Measurements from ENCODE around the gene AP2A1. TPM values are rescaled to one million over a fixed set of nuclear protein-coding genes. Genes with fewer than 3 reads are reported as not detected.

AP2A1 gene
- total and polyA plus RNA-seq, 9 of the 15 experiments (the other 6 are each of a cell fraction or from before 2014, with no cell fraction given) = 0.55 to 150 (median 31.9) TPM

DNA sequence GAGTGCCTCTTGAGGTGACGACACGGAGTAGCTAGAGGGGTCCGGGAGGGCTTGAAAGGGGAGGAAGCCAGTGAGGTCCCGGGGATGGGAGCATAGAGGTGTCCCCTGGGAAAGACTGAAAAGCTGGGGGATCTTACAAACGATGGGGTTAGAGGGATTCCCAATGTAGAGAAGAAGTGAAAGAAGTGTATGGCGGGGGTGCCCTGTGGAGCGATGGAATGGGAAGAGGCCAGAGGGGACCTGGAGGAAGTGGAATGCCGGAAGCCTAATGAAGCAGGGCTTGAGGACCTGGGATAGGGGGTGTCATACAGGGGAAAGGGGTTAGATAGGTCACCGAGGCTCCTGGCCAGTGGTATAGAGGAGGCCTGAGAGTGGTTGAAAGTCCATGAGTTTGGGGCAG lies 580 bp downstream of the AP2A1 start (continued):
- TF ChIP-seq, protein P1, sequence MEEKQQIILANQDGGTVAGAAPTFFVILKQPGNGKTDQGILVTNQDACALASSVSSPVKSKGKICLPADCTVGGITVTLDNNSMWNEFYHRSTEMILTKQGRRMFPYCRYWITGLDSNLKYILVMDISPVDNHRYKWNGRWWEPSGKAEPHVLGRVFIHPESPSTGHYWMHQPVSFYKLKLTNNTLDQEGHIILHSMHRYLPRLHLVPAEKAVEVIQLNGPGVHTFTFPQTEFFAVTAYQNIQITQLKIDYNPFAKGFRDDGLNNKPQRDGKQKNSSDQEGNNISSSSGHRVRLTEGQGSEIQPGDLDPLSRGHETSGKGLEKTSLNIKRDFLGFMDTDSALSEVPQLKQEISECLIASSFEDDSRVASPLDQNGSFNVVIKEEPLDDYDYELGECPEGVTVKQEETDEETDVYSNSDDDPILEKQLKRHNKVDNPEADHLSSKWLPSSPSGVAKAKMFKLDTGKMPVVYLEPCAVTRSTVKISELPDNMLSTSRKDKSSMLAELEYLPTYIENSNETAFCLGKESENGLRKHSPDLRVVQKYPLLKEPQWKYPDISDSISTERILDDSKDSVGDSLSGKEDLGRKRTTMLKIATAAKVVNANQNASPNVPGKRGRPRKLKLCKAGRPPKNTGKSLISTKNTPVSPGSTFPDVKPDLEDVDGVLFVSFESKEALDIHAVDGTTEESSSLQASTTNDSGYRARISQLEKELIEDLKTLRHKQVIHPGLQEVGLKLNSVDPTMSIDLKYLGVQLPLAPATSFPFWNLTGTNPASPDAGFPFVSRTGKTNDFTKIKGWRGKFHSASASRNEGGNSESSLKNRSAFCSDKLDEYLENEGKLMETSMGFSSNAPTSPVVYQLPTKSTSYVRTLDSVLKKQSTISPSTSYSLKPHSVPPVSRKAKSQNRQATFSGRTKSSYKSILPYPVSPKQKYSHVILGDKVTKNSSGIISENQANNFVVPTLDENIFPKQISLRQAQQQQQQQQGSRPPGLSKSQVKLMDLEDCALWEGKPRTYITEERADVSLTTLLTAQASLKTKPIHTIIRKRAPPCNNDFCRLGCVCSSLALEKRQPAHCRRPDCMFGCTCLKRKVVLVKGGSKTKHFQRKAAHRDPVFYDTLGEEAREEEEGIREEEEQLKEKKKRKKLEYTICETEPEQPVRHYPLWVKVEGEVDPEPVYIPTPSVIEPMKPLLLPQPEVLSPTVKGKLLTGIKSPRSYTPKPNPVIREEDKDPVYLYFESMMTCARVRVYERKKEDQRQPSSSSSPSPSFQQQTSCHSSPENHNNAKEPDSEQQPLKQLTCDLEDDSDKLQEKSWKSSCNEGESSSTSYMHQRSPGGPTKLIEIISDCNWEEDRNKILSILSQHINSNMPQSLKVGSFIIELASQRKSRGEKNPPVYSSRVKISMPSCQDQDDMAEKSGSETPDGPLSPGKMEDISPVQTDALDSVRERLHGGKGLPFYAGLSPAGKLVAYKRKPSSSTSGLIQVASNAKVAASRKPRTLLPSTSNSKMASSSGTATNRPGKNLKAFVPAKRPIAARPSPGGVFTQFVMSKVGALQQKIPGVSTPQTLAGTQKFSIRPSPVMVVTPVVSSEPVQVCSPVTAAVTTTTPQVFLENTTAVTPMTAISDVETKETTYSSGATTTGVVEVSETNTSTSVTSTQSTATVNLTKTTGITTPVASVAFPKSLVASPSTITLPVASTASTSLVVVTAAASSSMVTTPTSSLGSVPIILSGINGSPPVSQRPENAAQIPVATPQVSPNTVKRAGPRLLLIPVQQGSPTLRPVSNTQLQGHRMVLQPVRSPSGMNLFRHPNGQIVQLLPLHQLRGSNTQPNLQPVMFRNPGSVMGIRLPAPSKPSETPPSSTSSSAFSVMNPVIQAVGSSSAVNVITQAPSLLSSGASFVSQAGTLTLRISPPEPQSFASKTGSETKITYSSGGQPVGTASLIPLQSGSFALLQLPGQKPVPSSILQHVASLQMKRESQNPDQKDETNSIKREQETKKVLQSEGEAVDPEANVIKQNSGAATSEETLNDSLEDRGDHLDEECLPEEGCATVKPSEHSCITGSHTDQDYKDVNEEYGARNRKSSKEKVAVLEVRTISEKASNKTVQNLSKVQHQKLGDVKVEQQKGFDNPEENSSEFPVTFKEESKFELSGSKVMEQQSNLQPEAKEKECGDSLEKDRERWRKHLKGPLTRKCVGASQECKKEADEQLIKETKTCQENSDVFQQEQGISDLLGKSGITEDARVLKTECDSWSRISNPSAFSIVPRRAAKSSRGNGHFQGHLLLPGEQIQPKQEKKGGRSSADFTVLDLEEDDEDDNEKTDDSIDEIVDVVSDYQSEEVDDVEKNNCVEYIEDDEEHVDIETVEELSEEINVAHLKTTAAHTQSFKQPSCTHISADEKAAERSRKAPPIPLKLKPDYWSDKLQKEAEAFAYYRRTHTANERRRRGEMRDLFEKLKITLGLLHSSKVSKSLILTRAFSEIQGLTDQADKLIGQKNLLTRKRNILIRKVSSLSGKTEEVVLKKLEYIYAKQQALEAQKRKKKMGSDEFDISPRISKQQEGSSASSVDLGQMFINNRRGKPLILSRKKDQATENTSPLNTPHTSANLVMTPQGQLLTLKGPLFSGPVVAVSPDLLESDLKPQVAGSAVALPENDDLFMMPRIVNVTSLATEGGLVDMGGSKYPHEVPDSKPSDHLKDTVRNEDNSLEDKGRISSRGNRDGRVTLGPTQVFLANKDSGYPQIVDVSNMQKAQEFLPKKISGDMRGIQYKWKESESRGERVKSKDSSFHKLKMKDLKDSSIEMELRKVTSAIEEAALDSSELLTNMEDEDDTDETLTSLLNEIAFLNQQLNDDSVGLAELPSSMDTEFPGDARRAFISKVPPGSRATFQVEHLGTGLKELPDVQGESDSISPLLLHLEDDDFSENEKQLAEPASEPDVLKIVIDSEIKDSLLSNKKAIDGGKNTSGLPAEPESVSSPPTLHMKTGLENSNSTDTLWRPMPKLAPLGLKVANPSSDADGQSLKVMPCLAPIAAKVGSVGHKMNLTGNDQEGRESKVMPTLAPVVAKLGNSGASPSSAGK (IDR thresholded peaks at IDR 0.05) = no peak
- TF ChIP-seq ZBTB7A (IDR thresholded peaks at IDR 0.05; ENCODE audit: borderline replicate concordance, control insufficient read depth, low read depth, low read length) = peak; percentile 9; the same call in 1 of the 2 replicates
- 0 out of 2 replicates have a peak, but pooled peaks have one; percentile 9 for TF ChIP-seq FOXJ3 (CRISPR knock-in tag; IDR thresholded peaks at IDR 0.05)
- TF ChIP-seq SAP30 (IDR thresholded peaks at IDR 0.05; ENCODE audit: borderline replicate concordance, insufficient read depth, low read depth, low read length, poor library complexity, severe bottlenecking) = peak; percentile 9
- TF ChIP-seq, protein P2, sequence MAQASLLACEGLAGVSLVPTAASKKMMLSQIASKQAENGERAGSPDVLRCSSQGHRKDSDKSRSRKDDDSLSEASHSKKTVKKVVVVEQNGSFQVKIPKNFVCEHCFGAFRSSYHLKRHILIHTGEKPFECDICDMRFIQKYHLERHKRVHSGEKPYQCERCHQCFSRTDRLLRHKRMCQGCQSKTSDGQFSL (CRISPR knock-in tag; IDR thresholded peaks at IDR 0.05) = 0 out of 2 replicates have a peak, but pooled peaks have one; percentile 7
- TF ChIP-seq, protein P2 (tag; IDR thresholded peaks at IDR 0.05) = no peak
- no peak for TF ChIP-seq ATF1 (CRISPR knock-in tag; IDR thresholded peaks at IDR 0.05)
- TF ChIP-seq ATF1 (tag; IDR thresholded peaks at IDR 0.05) = no peak
- no peak for TF ChIP-seq BRD9 (IDR thresholded peaks at IDR 0.05; ENCODE audit: low read depth, partially characterized antibody)
